DMS 273 (cell line): Measurements from ENCODE around the gene NPPA.

Experiments
- DNase-seq: peaks from one replicate; lab custom pipeline; 2025; ENCODE audit not compliant: unreplicated experiment; lab: John Stamatoyannopoulos, UW

Gene NPPA

GRCh38 chr1:11874624-11875023 is 27.0 kb upstream of the NPPA start:
- DNase-seq, result no peak

GRCh38 chr1:11874258-11874562 is 26.6 kb upstream of the NPPA start:
- no peak for DNase-seq

- no peak for DNase-seq
These were observed 26.0 kb upstream of the NPPA start for GRCh38 chr1:11873395-11874257.

GRCh38 chr1:11872545-11872944 is 25.0 kb upstream of the NPPA start:
- DNase-seq, result no peak

GRCh38 chr1:11869650-11870207 is 22.1 kb upstream of the NPPA start:
- DNase-seq, result no peak

- DNase-seq, result no peak
These were observed 21.5 kb upstream of the NPPA start for GRCh38 chr1:11869104-11869503.

GRCh38 chr1:11868331-11868980 is 20.9 kb upstream of the NPPA start:
- DNase-seq, result no peak

- no peak for DNase-seq
These were observed 15.3 kb upstream of the NPPA start for GRCh38 chr1:11862890-11863289.

GRCh38 chr1:11860587-11860986 is 13.0 kb upstream of the NPPA start:
- no peak for DNase-seq

GRCh38 chr1:11860083-11860482 is 12.5 kb upstream of the NPPA start:
- DNase-seq, result no peak

GRCh38 chr1:11858968-11859871 is 11.6 kb upstream of the NPPA start:
- peak; percentile 54 for DNase-seq

- no peak for DNase-seq
These were observed 11.0 kb upstream of the NPPA start, which contains the start of gene NPPB for GRCh38 chr1:11858613-11858967. TSS of gene NPPB (minus strand) at chr1:11858945. CDS start at chr1:11858833, 112 bp downstream.

- no peak for DNase-seq
These were observed 10.6 kb upstream of the NPPA start for GRCh38 chr1:11858158-11858557.

GRCh38 chr1:11857164-11857851 is 9.7 kb upstream of the NPPA start:
- DNase-seq, result no peak

GRCh38 chr1:11856698-11857097 is 9.1 kb upstream of the NPPA start:
- DNase-seq, result no peak

- DNase-seq, result no peak
These were observed 7.8 kb upstream of the NPPA start for GRCh38 chr1:11855430-11855829.

GRCh38 chr1:11854519-11854918 is 6.9 kb upstream of the NPPA start:
- no peak for DNase-seq

GRCh38 chr1:11851180-11851579 is 3.6 kb upstream of the NPPA start:
- DNase-seq, result no peak

- DNase-seq, result no peak
These were observed 2.6 kb upstream of the NPPA start for GRCh38 chr1:11850156-11850555.

- DNase-seq, result no peak
These were observed 754 bp upstream of the NPPA start for GRCh38 chr1:11848373-11848700.
